ENCODE data around the gene VEZT. TPM values are rescaled to one million over a fixed set of nuclear protein-coding genes. Genes with fewer than 3 reads are reported as not detected.

VEZT gene
- polyA plus RNA-seq, 3 donors = 14.6 to 20.6 (median 16.7) TPM

DNA sequence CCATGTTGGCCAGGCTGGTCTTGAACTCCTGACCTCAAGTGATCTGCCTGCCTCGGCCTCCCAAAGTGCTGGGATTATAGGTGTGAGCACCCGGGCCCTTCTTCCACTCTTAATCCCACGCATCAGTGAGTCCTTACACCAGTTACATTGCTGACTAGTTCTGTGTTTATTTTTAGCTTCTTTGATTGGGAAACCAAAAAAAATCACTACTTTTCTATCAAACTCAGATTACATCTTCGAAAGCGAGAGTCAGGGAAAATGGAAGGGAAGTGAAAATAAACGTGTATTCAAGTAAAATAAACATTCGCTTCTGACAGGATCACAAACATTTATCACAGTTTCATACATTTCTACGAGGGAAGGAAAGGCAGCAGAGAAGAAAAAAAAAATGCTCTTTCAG lies 32.5 kb upstream of the VEZT start:
- Histone ChIP-seq H3K9me3 (replicated peaks in 1 of 2; ENCODE audit: control insufficient read depth in 1 of 2, insufficient read depth in 1 of 2, low read length in 2 of 2) (no peaks in the 10 kb centered on the region), H3K27ac (ENCODE audit: low read depth in 1 of 2, low read length in 2 of 2) (no peak overlapping the region), H3K4me1 (ENCODE audit: control insufficient read depth in 1 of 2, insufficient read depth in 2 of 2, low read length in 2 of 2) (peaks cover 22 to 26% of the 10 kb centered on the region in 2 donors), H3K4me3 (replicated peaks in 1 of 3; ENCODE audit: low read depth in 2 of 3, low read length in 3 of 3) (no peak overlapping the region), H3K4me2 (replicated peaks; ENCODE audit: extremely low read depth, low read length, poor library complexity, severe bottlenecking) (no peak overlapping the region), H3K9ac (ENCODE audit: insufficient read depth, low read length, poor library complexity, severe bottlenecking) (no peak overlapping the region), H3K27me3 (ENCODE audit: control insufficient read depth in 2 of 2, insufficient read depth in 2 of 2, low read length in 2 of 2) (no peaks in the 10 kb centered on the region), H4K20me1 (ENCODE audit: insufficient read depth, low read length) (peaks cover 32% of the 10 kb centered on the region), H2AFZ (ENCODE audit: insufficient read depth, low read depth, low read length, poor library complexity, severe bottlenecking) (no peak overlapping the region), H3K36me3 (replicated peaks in 1 of 2; ENCODE audit: control insufficient read depth in 1 of 2, insufficient read depth in 2 of 2, low read length in 2 of 2) (peaks cover 0 to 8% of the 10 kb centered on the region in 2 donors), H3K79me2 (ENCODE audit: insufficient read depth, low read length) (no peaks in the 10 kb centered on the region)
- Mint-ChIP-seq H3K27ac (peak overlapping the region in 5 of 7 donors; percentile 8 to 72 (median 34)), H3K27me3 (ENCODE audit: low read depth in 3 of 3) (peaks cover 0 to 3% (median 0%) of the 10 kb centered on the region in 3 donors), H3K9me3 (no peaks in the 10 kb centered on the region), H3K36me3 (peaks cover 14 to 29% of the 10 kb centered on the region in 2 donors), H3K4me1 (peaks cover 19% of the 10 kb centered on the region), H3K4me3 (no peak overlapping the region)
- no peak for DNase-seq
- intact Hi-C loops (cut with micrococcal nuclease) = no loop called here
- WGBS (ENCODE audit: insufficient coverage) = no CpG with 5 or more reads among the region's 8 CpGs
- TF ChIP-seq, protein P1, sequence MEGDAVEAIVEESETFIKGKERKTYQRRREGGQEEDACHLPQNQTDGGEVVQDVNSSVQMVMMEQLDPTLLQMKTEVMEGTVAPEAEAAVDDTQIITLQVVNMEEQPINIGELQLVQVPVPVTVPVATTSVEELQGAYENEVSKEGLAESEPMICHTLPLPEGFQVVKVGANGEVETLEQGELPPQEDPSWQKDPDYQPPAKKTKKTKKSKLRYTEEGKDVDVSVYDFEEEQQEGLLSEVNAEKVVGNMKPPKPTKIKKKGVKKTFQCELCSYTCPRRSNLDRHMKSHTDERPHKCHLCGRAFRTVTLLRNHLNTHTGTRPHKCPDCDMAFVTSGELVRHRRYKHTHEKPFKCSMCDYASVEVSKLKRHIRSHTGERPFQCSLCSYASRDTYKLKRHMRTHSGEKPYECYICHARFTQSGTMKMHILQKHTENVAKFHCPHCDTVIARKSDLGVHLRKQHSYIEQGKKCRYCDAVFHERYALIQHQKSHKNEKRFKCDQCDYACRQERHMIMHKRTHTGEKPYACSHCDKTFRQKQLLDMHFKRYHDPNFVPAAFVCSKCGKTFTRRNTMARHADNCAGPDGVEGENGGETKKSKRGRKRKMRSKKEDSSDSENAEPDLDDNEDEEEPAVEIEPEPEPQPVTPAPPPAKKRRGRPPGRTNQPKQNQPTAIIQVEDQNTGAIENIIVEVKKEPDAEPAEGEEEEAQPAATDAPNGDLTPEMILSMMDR (IDR thresholded peaks at IDR 0.05) = no peak

DNA sequence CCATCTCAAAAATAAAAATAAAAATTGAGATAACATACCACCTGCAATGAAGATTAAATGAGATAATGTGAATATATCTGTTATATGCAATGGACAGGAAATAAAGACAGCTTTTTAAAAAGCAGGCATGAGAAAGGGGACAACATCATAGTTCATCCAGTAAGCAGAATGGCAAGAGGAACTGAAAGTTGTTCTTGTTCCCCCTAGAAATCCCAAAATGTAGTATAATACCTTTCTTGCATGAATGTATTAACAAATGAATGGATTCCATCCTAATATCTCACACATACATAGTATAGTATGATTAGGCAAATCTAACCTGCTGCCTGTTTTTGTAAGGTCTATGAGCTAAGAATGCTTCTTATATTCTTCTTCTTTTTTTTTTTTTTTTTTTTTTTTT lies 31.8 kb upstream of the VEZT start:
- Histone ChIP-seq H3K79me2 (ENCODE audit: insufficient read depth, low read length) (no peaks in the 10 kb centered on the region), H3K4me1 (ENCODE audit: control insufficient read depth in 1 of 2, insufficient read depth in 2 of 2, low read length in 2 of 2) (peaks cover 22 to 26% of the 10 kb centered on the region in 2 donors), H3K27me3 (ENCODE audit: control insufficient read depth in 2 of 2, insufficient read depth in 2 of 2, low read length in 2 of 2) (no peaks in the 10 kb centered on the region), H3K9ac (ENCODE audit: insufficient read depth, low read length, poor library complexity, severe bottlenecking) (no peak overlapping the region), H3K4me3 (replicated peaks in 1 of 3; ENCODE audit: low read depth in 2 of 3, low read length in 3 of 3) (no peak overlapping the region), H3K36me3 (replicated peaks in 1 of 2; ENCODE audit: control insufficient read depth in 1 of 2, insufficient read depth in 2 of 2, low read length in 2 of 2) (peaks cover 0 to 8% of the 10 kb centered on the region in 2 donors), H3K27ac (ENCODE audit: low read depth in 1 of 2, low read length in 2 of 2) (no peak overlapping the region), H4K20me1 (ENCODE audit: insufficient read depth, low read length) (peaks cover 36% of the 10 kb centered on the region), H2AFZ (ENCODE audit: insufficient read depth, low read depth, low read length, poor library complexity, severe bottlenecking) (no peak overlapping the region), H3K4me2 (replicated peaks; ENCODE audit: extremely low read depth, low read length, poor library complexity, severe bottlenecking) (no peak overlapping the region), H3K9me3 (replicated peaks in 1 of 2; ENCODE audit: control insufficient read depth in 1 of 2, insufficient read depth in 1 of 2, low read length in 2 of 2) (no peaks in the 10 kb centered on the region)
- DNase-seq = peak in 2 of 3 donors; percentile 23 to 49
- peaks cover 19% of the 10 kb centered on the region for H3K4me1 Mint-ChIP-seq
- peak overlapping the region in 1 of 7 donors; percentile 32 for H3K27ac Mint-ChIP-seq
- H3K4me3 Mint-ChIP-seq = no peak overlapping the region
- intact Hi-C loops (cut with micrococcal nuclease) = no loop called here
- TF ChIP-seq, protein P1 (IDR thresholded peaks at IDR 0.05) = no peak
- H3K27me3 Mint-ChIP-seq (ENCODE audit: low read depth in 3 of 3) = peaks cover 0 to 3% (median 0%) of the 10 kb centered on the region in 3 donors
- H3K9me3 Mint-ChIP-seq = no peaks in the 10 kb centered on the region
- peaks cover 14 to 25% of the 10 kb centered on the region in 2 donors for H3K36me3 Mint-ChIP-seq

Data from CD14-positive monocyte (primary cell).